HEK293 (cell line): ENCODE measurements around the gene TRAPPC10.

Experiments
- CTCF ChIA-PET: fragments of 350-600 bp; formaldehyde crosslinking; extraction: SDS; loops from one replicate; lab custom pipeline; 2021; ENCODE audit warnings: antibody characterized with exemption; lab: Yijun Ruan, JAX
- POLR2A ChIA-PET: fragments of 300-600 bp; formaldehyde crosslinking; extraction: SDS; loops from one replicate; lab custom pipeline; 2020; ENCODE audit warnings: antibody characterized with exemption, inconsistent platforms; lab: Yijun Ruan, JAX
- H3K27ac ChIP-seq: fragments of 200-500 bp; sonication (Bioruptor generic); 2 replicates; pipeline ENCODE4 v1.5.1; 2014; ENCODE audit warnings: low read depth, low read length, control low read depth, inconsistent platforms; ENCODE audit errors: extremely low read depth
- H3K36me3 ChIP-seq, 2 experiments: fragments of 200-500 bp in 1 of 2; sonication (Bioruptor generic) in 1 of 2; 1 replicate in 1 of 2; 2 replicates in 1 of 2; pipeline ENCODE4 v1.5.1; 2014 to 2017; ENCODE audit warnings: inconsistent platforms in 2 of 2, low read length in 2 of 2; ENCODE audit not compliant: control insufficient read depth in 2 of 2, insufficient read depth in 1 of 2
- H3K4me1 ChIP-seq: fragments of 200-500 bp; sonication (Bioruptor generic); 2 replicates; pipeline ENCODE4 v1.5.1; 2014; ENCODE audit warnings: mild to moderate bottlenecking, low read length, inconsistent platforms; ENCODE audit not compliant: control insufficient read depth, insufficient read depth
- H3K4me3 ChIP-seq: 2 replicates; pipeline ENCODE4 v1.5.1; 2011; ENCODE audit warnings: low read depth, mild to moderate bottlenecking, control low read depth, low read length, moderate library complexity
- H3K9me3 ChIP-seq: fragments of 200-500 bp; sonication (Bioruptor generic); 2 replicates; pipeline ENCODE4 v1.5.1; 2014; ENCODE audit warnings: low read depth, low read length, inconsistent platforms; ENCODE audit not compliant: control insufficient read depth, insufficient read depth
- EGR2 ChIP-seq: fragments of 450-650 bp; formaldehyde crosslinking; IDR thresholded peaks from 2 replicates; pipeline ENCODE4 v1.5.1; 2016; ENCODE audit warnings: low read depth, missing biosample characterization, missing genetic modification characterization
- GLIS1 ChIP-seq: fragments of 450-650 bp; formaldehyde crosslinking; IDR thresholded peaks from 2 replicates; pipeline ENCODE4 v1.5.1; 2016; ENCODE audit warnings: missing biosample characterization, missing genetic modification characterization
- PBX3 ChIP-seq: sonication (generic); formaldehyde crosslinking; IDR thresholded peaks from 2 replicates; pipeline ENCODE4 v1.8.1; 2022; ENCODE audit warnings: mild to moderate bottlenecking, moderate library complexity, missing genetic modification reagents
- PRDM4 ChIP-seq: fragments of 450-650 bp; formaldehyde crosslinking; IDR thresholded peaks from 2 replicates; pipeline ENCODE4 v1.5.1; 2017; ENCODE audit warnings: missing biosample characterization, missing genetic modification characterization
- SP7 ChIP-seq: fragments of 450-650 bp; formaldehyde crosslinking; IDR thresholded peaks from 2 replicates; pipeline ENCODE4 v1.5.1; 2016; ENCODE audit warnings: missing biosample characterization, missing genetic modification characterization
- YY1 ChIP-seq: fragments of 450-650 bp; formaldehyde crosslinking; IDR thresholded peaks from 2 replicates; pipeline ENCODE4 v1.5.1; 2018; ENCODE audit warnings: missing biosample characterization, missing genetic modification characterization
- ZBTB6 ChIP-seq: fragments of 450-650 bp; formaldehyde crosslinking; IDR thresholded peaks from 2 replicates; pipeline ENCODE4 v1.5.1; 2017; ENCODE audit warnings: missing biosample characterization, missing genetic modification characterization
- ZFHX2 ChIP-seq: fragments of 450-650 bp; formaldehyde crosslinking; conservative IDR thresholded peaks from 2 replicates; pipeline ENCODE4 v1.5.1; 2016; ENCODE audit warnings: missing biosample characterization, missing genetic modification characterization
- ZNF23 ChIP-seq: fragments of 450-650 bp; formaldehyde crosslinking; IDR thresholded peaks from 2 replicates; pipeline ENCODE4 v1.5.1; 2016; ENCODE audit warnings: missing biosample characterization, missing genetic modification characterization, borderline replicate concordance
- ZNF26 ChIP-seq: fragments of 450-650 bp; formaldehyde crosslinking; IDR thresholded peaks from 2 replicates; pipeline ENCODE4 v1.5.1; 2016; ENCODE audit warnings: missing biosample characterization, missing genetic modification characterization
- ZNF354C ChIP-seq: fragments of 450-650 bp; formaldehyde crosslinking; IDR thresholded peaks from 2 replicates; pipeline ENCODE4 v1.5.1; 2016; ENCODE audit warnings: missing biosample characterization, missing genetic modification characterization, low read depth, borderline replicate concordance
- ZNF362 ChIP-seq: fragments of 450-650 bp; formaldehyde crosslinking; IDR thresholded peaks from 2 replicates; pipeline ENCODE4 v1.5.1; 2016; ENCODE audit warnings: missing biosample characterization, missing genetic modification characterization
- ZNF404 ChIP-seq: fragments of 450-650 bp; formaldehyde crosslinking; IDR thresholded peaks from 2 replicates; pipeline ENCODE4 v1.5.1; 2017; ENCODE audit warnings: missing biosample characterization, missing genetic modification characterization
- ZNF747 ChIP-seq: fragments of 450-650 bp; formaldehyde crosslinking; IDR thresholded peaks from 2 replicates; pipeline ENCODE4 v1.5.1; 2016; ENCODE audit warnings: missing biosample characterization, missing genetic modification characterization
- ZNF843 ChIP-seq: fragments of 450-650 bp; formaldehyde crosslinking; IDR thresholded peaks from 2 replicates; pipeline ENCODE4 v1.5.1; 2016; ENCODE audit warnings: missing biosample characterization, missing genetic modification characterization
- ZSCAN23 ChIP-seq: fragments of 450-650 bp; formaldehyde crosslinking; IDR thresholded peaks from 2 replicates; pipeline ENCODE4 v1.5.1; 2016; ENCODE audit warnings: missing biosample characterization, missing genetic modification characterization

Gene TRAPPC10

GRCh38 chr21:43986544-43987451, 25.3 kb upstream of the TRAPPC10 start:
- no peaks in the 10 kb centered on the region for H3K4me1 ChIP-seq
- peak; percentile 58 for TF ChIP-seq ZFHX2 (tag by site-specific recombination)
- peak; percentile 56; the same call in 1 of the 2 replicates for TF ChIP-seq EGR2 (tag by site-specific recombination)
- no peak for TF ChIP-seq ZNF362
- CTCF ChIA-PET: interaction anchor here (1.1 kb wide), 2 partner anchors 9 to 11 kb away, joined by 3 to 4 read pairs; no protein-coding TSS in a partner anchor
- no peak overlapping the region for H3K27ac ChIP-seq
- POLR2A ChIA-PET: no interaction called here
- H3K36me3 ChIP-seq: peaks cover 0 to 7% of the 10 kb centered on the region in 2 experiments; a peak in 1 of 3 replicates
- no peaks in the 10 kb centered on the region for H3K9me3 ChIP-seq
- H3K4me3 ChIP-seq: no peak overlapping the region

GRCh38 chr21:43987509-43987908, 24.6 kb upstream of the TRAPPC10 start:
- no peaks in the 10 kb centered on the region for H3K9me3 ChIP-seq
- no peaks in the 10 kb centered on the region for H3K36me3 ChIP-seq
- H3K4me3 ChIP-seq: no peak overlapping the region
- H3K4me1 ChIP-seq: no peaks in the 10 kb centered on the region
- ChIA-PET POLR2A (no interaction called here), CTCF (no interaction called here)
- H3K27ac ChIP-seq: no peak overlapping the region
- TF ChIP-seq YY1 (tag by site-specific recombination) (no peak), ZNF26 (tag by site-specific recombination) (no peak), SP7 (no peak), ZNF747 (tag by site-specific recombination) (no peak), ZBTB6 (tag by site-specific recombination) (no peak), PBX3 (no peak), GLIS1 (tag by site-specific recombination) (no peak), ZNF354C (tag by site-specific recombination) (no peak), ZNF843 (no peak), ZNF404 (tag by site-specific recombination) (no peak), ZSCAN23 (tag by site-specific recombination) (no peak), PRDM4 (no peak), ZNF23 (tag by site-specific recombination) (no peak)
